Measurements from ENCODE around the gene MAGI3.

DNA sequence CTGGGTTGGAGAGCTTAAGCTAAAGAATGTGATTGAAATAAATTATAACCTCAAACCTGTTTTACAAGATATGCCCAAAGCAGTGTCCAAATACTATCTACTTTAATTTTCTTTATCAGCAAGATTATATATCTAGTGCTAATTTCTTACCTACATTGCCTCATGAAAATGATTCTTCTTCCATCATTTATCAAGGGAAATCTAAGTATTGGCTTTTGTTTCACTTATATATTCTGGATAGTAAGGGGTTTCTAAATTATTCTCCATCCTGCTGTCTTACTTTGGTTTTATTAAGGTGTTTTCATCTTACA, 287.8 kb downstream of the MAGI3 start:
- TF ChIP-seq EP300 (IDR thresholded peaks at IDR 0.05; ENCODE audit: borderline replicate concordance) (no peak), TAF1 (IDR thresholded peaks at IDR 0.05; ENCODE audit: low read depth) (no peak), EGR1 (IDR thresholded peaks at IDR 0.05) (no peak), TEAD4 (IDR thresholded peaks at IDR 0.05) (no peak), RAD21 (IDR thresholded peaks at IDR 0.05; ENCODE audit: low read depth) (no peak), ZBTB7A (IDR thresholded peaks at IDR 0.05; ENCODE audit: low read depth) (no peak), CREB1 (IDR thresholded peaks at IDR 0.05; ENCODE audit: low read depth) (no peak), YY1 (IDR thresholded peaks at IDR 0.05; ENCODE audit: low read depth) (no peak)
- TF ChIP-seq, protein P1, sequence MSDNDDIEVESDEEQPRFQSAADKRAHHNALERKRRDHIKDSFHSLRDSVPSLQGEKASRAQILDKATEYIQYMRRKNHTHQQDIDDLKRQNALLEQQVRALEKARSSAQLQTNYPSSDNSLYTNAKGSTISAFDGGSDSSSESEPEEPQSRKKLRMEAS (IDR thresholded peaks at IDR 0.05), result no peak
- TF ChIP-seq, protein P2, sequence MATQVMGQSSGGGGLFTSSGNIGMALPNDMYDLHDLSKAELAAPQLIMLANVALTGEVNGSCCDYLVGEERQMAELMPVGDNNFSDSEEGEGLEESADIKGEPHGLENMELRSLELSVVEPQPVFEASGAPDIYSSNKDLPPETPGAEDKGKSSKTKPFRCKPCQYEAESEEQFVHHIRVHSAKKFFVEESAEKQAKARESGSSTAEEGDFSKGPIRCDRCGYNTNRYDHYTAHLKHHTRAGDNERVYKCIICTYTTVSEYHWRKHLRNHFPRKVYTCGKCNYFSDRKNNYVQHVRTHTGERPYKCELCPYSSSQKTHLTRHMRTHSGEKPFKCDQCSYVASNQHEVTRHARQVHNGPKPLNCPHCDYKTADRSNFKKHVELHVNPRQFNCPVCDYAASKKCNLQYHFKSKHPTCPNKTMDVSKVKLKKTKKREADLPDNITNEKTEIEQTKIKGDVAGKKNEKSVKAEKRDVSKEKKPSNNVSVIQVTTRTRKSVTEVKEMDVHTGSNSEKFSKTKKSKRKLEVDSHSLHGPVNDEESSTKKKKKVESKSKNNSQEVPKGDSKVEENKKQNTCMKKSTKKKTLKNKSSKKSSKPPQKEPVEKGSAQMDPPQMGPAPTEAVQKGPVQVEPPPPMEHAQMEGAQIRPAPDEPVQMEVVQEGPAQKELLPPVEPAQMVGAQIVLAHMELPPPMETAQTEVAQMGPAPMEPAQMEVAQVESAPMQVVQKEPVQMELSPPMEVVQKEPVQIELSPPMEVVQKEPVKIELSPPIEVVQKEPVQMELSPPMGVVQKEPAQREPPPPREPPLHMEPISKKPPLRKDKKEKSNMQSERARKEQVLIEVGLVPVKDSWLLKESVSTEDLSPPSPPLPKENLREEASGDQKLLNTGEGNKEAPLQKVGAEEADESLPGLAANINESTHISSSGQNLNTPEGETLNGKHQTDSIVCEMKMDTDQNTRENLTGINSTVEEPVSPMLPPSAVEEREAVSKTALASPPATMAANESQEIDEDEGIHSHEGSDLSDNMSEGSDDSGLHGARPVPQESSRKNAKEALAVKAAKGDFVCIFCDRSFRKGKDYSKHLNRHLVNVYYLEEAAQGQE (IDR thresholded peaks at IDR 0.05; ENCODE audit: low read depth), result no peak

Measured in Ishikawa (cell line).